ENCODE measurements around the gene H1-8. TPM values are rescaled to one million over a fixed set of nuclear protein-coding genes. Genes with fewer than 3 reads are reported as not detected.

Gene H1-8
- total and polyA plus RNA-seq, 9 of the 15 experiments (the other 6 are each of a cell fraction or from before 2014, with no cell fraction given): not detected

DNA sequence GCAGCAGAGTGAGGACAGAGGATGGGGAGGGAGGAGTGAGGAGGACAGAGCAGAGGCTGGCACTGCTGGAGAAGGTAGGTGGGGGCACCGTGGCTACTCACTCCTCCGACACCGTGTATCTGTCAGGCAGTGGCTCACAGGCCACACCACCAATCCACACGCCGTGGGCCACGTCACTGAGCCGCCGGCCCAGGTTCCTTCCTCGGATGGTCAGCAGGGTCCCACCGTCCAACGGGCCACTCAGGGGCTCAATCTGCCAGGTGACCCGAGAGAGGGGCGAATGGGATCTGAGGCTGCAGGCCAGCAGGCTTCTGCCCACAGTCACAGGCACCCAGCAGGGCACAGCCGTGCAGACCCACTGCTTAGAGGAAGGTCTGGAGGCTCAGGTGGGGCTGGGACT is 30.5 kb downstream of the H1-8 start:
- FAIRE-seq (no peak), ATAC-seq (no peak), DNase-seq (ENCODE audit: extremely low read depth in 1 of 4, low spot score in 3 of 4) (no peak)
- no peak overlapping the region for H3K27ac ChIP-seq (ENCODE audit: extremely low read depth, low read depth, low read length)
- no peaks in the 10 kb centered on the region for H3K9me1 ChIP-seq (ENCODE audit: control insufficient read depth, insufficient read depth, low read length)
- ChIA-PET POLR2A (no interaction called here), CTCF (ENCODE audit: low intra/inter-chr PET ratio) (no interaction called here)
- no peaks in the 10 kb centered on the region for H3K27me3 ChIP-seq (ENCODE audit: control insufficient read depth in 2 of 2, insufficient read depth in 2 of 2, low read length in 2 of 2)
- H3K4me3 ChIP-seq: no peak overlapping the region
- H3K79me2 ChIP-seq (ENCODE audit: control insufficient read depth, insufficient read depth, low read length): no peaks in the 10 kb centered on the region
- intact Hi-C loops (cut with micrococcal nuclease): no loop called here
- BruUV-seq (replicated peaks): no TSS peak
- TF ChIP-seq RBM22 (IDR thresholded peaks at IDR 0.05; ENCODE audit: low read depth, low read length, poor library complexity, severe bottlenecking) (no peak), NR1H2 (CRISPR knock-in tag; IDR thresholded peaks at IDR 0.05) (no peak), NFIX (CRISPR knock-in tag; IDR thresholded peaks at IDR 0.05; ENCODE audit: low read depth) (no peak), FIP1L1 (IDR thresholded peaks at IDR 0.05; ENCODE audit: low read depth, low read length, poor library complexity, severe bottlenecking) (no peak), RAD21 (CRISPR knock-in tag; conservative IDR thresholded peaks at IDR 0.05 in 1 of 2, IDR thresholded peaks at IDR 0.05 in 1 of 2) (no peak), ZFX (CRISPR knock-in tag; IDR thresholded peaks at IDR 0.05) (no peak), PCBP2 (IDR thresholded peaks at IDR 0.05; ENCODE audit: low read depth, low read length, poor library complexity, severe bottlenecking) (no peak), TAL1 (IDR thresholded peaks at IDR 0.05) (no peak), SMARCA5 (IDR thresholded peaks at IDR 0.05) (no peak), BACH1 (tag; IDR thresholded peaks at IDR 0.05) (no peak), POLR2G (IDR thresholded peaks at IDR 0.05; ENCODE audit: low read depth, low read length) (no peak), ZNF316 (IDR thresholded peaks at IDR 0.05) (no peak), NFATC3 (IDR thresholded peaks at IDR 0.05) (no peak), RFX1 (IDR thresholded peaks at IDR 0.05) (no peak), MTA2 (IDR thresholded peaks at IDR 0.05; ENCODE audit: low read depth) (no peak), ELK3 (CRISPR knock-in tag; IDR thresholded peaks at IDR 0.05) (no peak), MXD1 (CRISPR knock-in tag; IDR thresholded peaks at IDR 0.05; ENCODE audit: borderline replicate concordance, poor library complexity, severe bottlenecking) (no peak), PTRF (tag; IDR thresholded peaks at IDR 0.05) (no peak)
- TF ChIP-seq, protein P1, sequence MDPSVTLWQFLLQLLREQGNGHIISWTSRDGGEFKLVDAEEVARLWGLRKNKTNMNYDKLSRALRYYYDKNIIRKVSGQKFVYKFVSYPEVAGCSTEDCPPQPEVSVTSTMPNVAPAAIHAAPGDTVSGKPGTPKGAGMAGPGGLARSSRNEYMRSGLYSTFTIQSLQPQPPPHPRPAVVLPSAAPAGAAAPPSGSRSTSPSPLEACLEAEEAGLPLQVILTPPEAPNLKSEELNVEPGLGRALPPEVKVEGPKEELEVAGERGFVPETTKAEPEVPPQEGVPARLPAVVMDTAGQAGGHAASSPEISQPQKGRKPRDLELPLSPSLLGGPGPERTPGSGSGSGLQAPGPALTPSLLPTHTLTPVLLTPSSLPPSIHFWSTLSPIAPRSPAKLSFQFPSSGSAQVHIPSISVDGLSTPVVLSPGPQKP (CRISPR knock-in tag; IDR thresholded peaks at IDR 0.05): no peak
- no peaks in the 10 kb centered on the region for H3K9me3 ChIP-seq (replicated peaks; ENCODE audit: control insufficient read depth, insufficient read depth, low read depth, low read length)
- H4K20me1 ChIP-seq (replicated peaks; ENCODE audit: control insufficient read depth, insufficient read depth, low read length): no peaks in the 10 kb centered on the region
- H3K36me3 ChIP-seq (ENCODE audit: control insufficient read depth, insufficient read depth, low read length): peaks cover 8% of the 10 kb centered on the region; the same call in 1 of the 3 replicates
- no peak overlapping the region for H3K9ac ChIP-seq (ENCODE audit: insufficient read depth in 1 of 2, low read depth in 2 of 2, low read length in 2 of 2)
- H3K4me1 ChIP-seq (replicated peaks in 1 of 2; ENCODE audit: control insufficient read depth in 2 of 2, insufficient read depth in 2 of 2, low read length in 2 of 2): peaks cover 5 to 32% of the 10 kb centered on the region in 2 experiments; a peak in 4 of 5 replicates
- in situ Hi-C loops (cut with MboI): no loop called here
- WGBS (ENCODE audit: insufficient coverage, low coverage, missing lambda C conversion rate): 75% methylated on average over 4 of the region's 14 CpGs
- H2AFZ ChIP-seq (ENCODE audit: low read depth, low read length): no peak overlapping the region
- no peak overlapping the region for H3K4me2 ChIP-seq (ENCODE audit: insufficient read depth, low read length)
